Measurements from ENCODE around the gene CD27. TPM values are rescaled to one million over a fixed set of nuclear protein-coding genes. Genes with fewer than 3 reads are reported as not detected.

The CD27 gene
- total and polyA plus RNA-seq, 2 of the 8 experiments (the other 6 are each of a cell fraction or from before 2014, with no cell fraction given) = 0.28 to 0.39 TPM

DNA sequence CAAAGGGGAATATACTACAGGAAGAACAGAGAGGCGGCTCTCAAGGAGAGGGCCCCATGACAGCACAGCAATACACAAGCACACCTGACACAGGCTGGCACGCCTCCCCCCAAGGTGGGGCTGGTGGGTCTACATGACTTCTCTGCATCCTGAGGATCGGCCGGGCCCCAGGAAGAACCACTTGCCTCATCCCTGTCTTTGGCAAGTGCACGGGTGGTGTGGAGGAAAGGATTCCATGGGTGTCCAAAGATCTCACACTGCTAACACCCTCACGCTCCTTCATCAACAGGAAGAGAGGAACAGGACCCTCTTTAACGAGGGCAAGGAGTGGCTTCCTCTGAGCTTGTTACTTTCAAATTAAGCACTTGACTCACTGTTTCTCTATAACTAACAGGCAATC is 18.5 kb downstream of the CD27 start:
- no peak overlapping the region for H3K4me2 ChIP-seq (ENCODE audit: insufficient read depth in 1 of 2, low read depth in 2 of 2, low read length in 2 of 2)
- no peak overlapping the region for H4K5ac ChIP-seq (ENCODE audit: insufficient read length, low read depth, low read length)
- H3K9me3 ChIP-seq (ENCODE audit: insufficient read depth in 2 of 2, low read depth in 1 of 2, low read length in 1 of 2) = no peaks in the 10 kb centered on the region
- 0 out of 4 replicates have a peak, but pooled peaks cover 0 to under 1% of the 10 kb centered on the region in 2 experiments for H3K79me2 ChIP-seq (ENCODE audit: control insufficient read depth in 1 of 2, insufficient read depth in 2 of 2, low read length in 2 of 2)
- no peak overlapping the region for H2BK5ac ChIP-seq (ENCODE audit: low read depth, low read length)
- H3K23me2 ChIP-seq (ENCODE audit: low read depth, low read length) = no peaks in the 10 kb centered on the region
- no peak overlapping the region for H4K8ac ChIP-seq (ENCODE audit: extremely low read depth, insufficient read depth, low read length)
- no peak overlapping the region for H3K23ac ChIP-seq (ENCODE audit: insufficient read length)
- CTCF ChIA-PET (ENCODE audit: partially characterized antibody) = interaction anchor here (0.6 to 10.5 kb wide), 15 partner anchors 9 to 178 kb away, joined by 3 to 202 read pairs (median 3); partner anchors contain the start of gene CD27
- peaks cover 5 to 40% (median 26%) of the 10 kb centered on the region in 4 experiments for H3K36me3 ChIP-seq (ENCODE audit: control insufficient read depth in 2 of 4, insufficient read depth in 4 of 4, low read length in 3 of 4)
- no peak for FAIRE-seq
- H3K4ac ChIP-seq (replicated peaks; ENCODE audit: insufficient read length, low read depth, low read length) = no peak overlapping the region
- H2BK15ac ChIP-seq (ENCODE audit: low read length) = no peak overlapping the region
- no peak overlapping the region for H2BK20ac ChIP-seq (ENCODE audit: low read length)
- no peak overlapping the region for H3K56ac ChIP-seq (replicated peaks; ENCODE audit: insufficient read length, low read depth, low read length)
- no peak overlapping the region for H3K27ac ChIP-seq (ENCODE audit: low read depth, low read length)
- H3K9ac ChIP-seq (replicated peaks in 1 of 4; ENCODE audit: extremely low read depth in 1 of 4, low read depth in 3 of 4, low read length in 3 of 4) = no peak overlapping the region
- no peak overlapping the region for H3K18ac ChIP-seq (ENCODE audit: extremely low read depth, low read length)
- H2AFZ ChIP-seq (ENCODE audit: low read length) = no peak overlapping the region
- H3K27me3 ChIP-seq (replicated peaks in 1 of 4; ENCODE audit: control insufficient read depth in 3 of 4, extremely low read depth in 1 of 4, insufficient read depth in 3 of 4, low read length in 3 of 4) = no peaks in the 10 kb centered on the region
- no peak overlapping the region for H2BK120ac ChIP-seq (replicated peaks; ENCODE audit: low read depth, low read length)
- no peak overlapping the region for H2BK12ac ChIP-seq (ENCODE audit: low read depth, low read length)
- H3K79me1 ChIP-seq (ENCODE audit: low read depth, low read length) = no peaks in the 10 kb centered on the region
- WGBS, 2 experiments (ENCODE audit: extremely low coverage in 1 of 2, insufficient coverage in 1 of 2, insufficient read length in 1 of 2, insufficient replicate concordance in 2 of 2, low coverage in 1 of 2, low lambda C conversion rate in 2 of 2, missing lambda C conversion rate in 1 of 2) = 87% methylated on average over 7 of the region's 7 CpGs; no CpG with 5 or more reads in 1 of the 2 experiments
- H4K91ac ChIP-seq (replicated peaks; ENCODE audit: insufficient read length, low read length) = no peak overlapping the region
- no peaks in the 10 kb centered on the region for H3K4me1 ChIP-seq (replicated peaks in 1 of 4; ENCODE audit: control insufficient read depth in 3 of 4, insufficient read depth in 4 of 4, low read length in 3 of 4)
- H3K14ac ChIP-seq (ENCODE audit: insufficient read length) = no peak overlapping the region
- no peak for DNase-seq (ENCODE audit: low read depth in 1 of 2, low spot score in 2 of 2)
- H2AK5ac ChIP-seq (ENCODE audit: low read depth, low read length) = no peak overlapping the region
- peaks cover 0 to 4% of the 10 kb centered on the region in 2 experiments for H4K20me1 ChIP-seq (replicated peaks in 1 of 2; ENCODE audit: control insufficient read depth in 1 of 2, insufficient read depth in 2 of 2, low read length in 2 of 2)
- POLR2A ChIA-PET (ENCODE audit: partially characterized antibody) = interaction anchor here (1.0 to 3.9 kb wide), 6 partner anchors 11 to 75 kb away, joined by 3 to 34 read pairs (median 4); partner anchors contain the start of gene TAPBPL
- H3K4me3 ChIP-seq (ENCODE audit: extremely low read depth in 1 of 4, insufficient read depth in 2 of 4, low read depth in 3 of 4, low read length in 4 of 4) = no peak overlapping the region
- TF ChIP-seq, protein P1, sequence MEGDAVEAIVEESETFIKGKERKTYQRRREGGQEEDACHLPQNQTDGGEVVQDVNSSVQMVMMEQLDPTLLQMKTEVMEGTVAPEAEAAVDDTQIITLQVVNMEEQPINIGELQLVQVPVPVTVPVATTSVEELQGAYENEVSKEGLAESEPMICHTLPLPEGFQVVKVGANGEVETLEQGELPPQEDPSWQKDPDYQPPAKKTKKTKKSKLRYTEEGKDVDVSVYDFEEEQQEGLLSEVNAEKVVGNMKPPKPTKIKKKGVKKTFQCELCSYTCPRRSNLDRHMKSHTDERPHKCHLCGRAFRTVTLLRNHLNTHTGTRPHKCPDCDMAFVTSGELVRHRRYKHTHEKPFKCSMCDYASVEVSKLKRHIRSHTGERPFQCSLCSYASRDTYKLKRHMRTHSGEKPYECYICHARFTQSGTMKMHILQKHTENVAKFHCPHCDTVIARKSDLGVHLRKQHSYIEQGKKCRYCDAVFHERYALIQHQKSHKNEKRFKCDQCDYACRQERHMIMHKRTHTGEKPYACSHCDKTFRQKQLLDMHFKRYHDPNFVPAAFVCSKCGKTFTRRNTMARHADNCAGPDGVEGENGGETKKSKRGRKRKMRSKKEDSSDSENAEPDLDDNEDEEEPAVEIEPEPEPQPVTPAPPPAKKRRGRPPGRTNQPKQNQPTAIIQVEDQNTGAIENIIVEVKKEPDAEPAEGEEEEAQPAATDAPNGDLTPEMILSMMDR (IDR thresholded peaks at IDR 0.05; ENCODE audit: control extremely low read depth in 1 of 3, insufficient read depth in 1 of 3, low read depth in 1 of 3, low read length in 3 of 3) = no peak
